HG03095 (cell line): Measurements from ENCODE around the gene TMEM212.
"Not testable (repeated sequence)": the region's sequence is repeated elsewhere in the genome, so short reads cannot be mapped to it uniquely, and the experiment has no call there.

Experiments used
- ATAC-seq: cut with Tn5 transposase; IDR thresholded peaks from one replicate; pipeline ENCODE4 v1.9.1; 2021; ENCODE audit warnings: moderate library complexity; ENCODE audit not compliant: unreplicated experiment

Gene TMEM212

GRCh38 chr3:171812811-171813210 lies 30.3 kb upstream of the TMEM212 start:
- no peak for ATAC-seq

- ATAC-seq, result no peak
These were observed 29.8 kb upstream of the TMEM212 start for GRCh38 chr3:171813278-171813896.

- ATAC-seq, result peak; percentile 37
These were observed 29.2 kb upstream of the TMEM212 start for GRCh38 chr3:171813897-171814460.

DNA sequence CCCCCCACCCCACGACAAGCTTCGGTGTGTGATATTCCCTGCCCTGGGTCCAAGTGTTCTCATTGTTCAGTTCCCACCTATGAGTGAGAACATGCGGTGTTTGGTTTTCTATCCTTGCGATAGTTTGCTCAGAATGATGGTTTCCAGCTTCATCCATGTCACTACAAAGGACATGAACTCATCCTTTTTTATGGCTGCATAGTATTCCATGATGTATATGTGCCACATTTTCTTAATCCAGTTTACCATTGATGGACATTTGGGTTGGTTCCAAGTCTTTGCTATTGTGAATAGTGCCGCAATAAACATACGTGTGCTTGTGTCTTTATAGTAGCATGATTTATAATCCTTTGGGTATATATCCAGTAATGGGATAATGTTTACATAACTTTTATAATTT lies 28.5 kb upstream of the TMEM212 start:
- ATAC-seq, result not testable (repeated sequence)

GRCh38 chr3:171815973-171816595 lies 27.1 kb upstream of the TMEM212 start:
- ATAC-seq, result no peak

DNA sequence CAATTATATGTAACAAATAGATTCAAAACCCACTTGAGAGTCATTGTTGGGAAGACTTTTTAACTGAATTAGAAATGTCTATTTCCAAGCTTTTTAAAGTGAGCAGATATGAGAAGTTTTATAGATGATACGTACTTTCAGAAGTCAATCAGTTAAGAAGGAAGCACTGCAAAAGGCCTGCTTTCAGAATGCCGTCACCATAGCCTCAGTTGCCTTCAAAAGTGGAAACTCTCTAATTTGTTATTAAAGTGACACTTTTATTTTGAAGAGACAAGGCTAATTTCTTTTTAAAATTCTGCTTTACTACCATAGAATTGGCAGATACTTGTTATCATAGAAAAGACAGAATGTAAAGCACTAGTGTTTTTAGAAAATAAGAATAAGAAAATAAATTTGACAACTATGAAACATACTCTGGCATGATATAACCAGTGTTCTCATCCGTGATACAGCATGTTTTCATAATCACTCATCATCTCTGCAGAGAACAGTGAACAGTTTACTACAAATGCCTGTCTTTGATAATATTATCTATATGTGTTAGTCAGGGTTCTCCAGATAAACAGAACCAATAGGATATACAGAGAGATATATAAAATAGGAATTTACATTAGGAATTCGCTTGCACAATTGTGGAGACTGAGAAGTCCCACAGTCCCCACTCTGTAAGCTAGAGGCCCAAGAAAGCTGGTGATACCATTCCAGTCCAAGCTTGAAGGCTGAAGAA lies 25.9 kb upstream of the TMEM212 start:
- ATAC-seq, result no peak

DNA sequence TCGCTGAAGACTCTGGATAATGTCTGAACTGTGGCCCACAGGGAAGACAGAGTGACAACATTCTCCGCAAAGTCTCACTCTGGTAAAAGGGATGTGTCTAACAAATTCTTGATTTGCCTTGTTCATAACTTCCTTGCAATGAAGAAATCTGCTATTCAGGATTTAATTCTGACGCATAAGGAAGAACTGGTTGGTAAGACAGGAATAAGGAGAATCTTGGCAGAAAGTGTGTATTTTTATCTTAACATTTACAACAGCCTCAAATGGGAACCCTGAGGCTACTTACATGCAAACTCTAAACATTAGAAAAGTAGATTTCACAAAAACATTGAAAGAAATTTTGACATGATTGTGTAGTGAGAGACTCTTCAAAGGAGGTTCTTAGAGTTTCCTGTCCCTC lies 22.1 kb upstream of the TMEM212 start:
- no peak for ATAC-seq

DNA sequence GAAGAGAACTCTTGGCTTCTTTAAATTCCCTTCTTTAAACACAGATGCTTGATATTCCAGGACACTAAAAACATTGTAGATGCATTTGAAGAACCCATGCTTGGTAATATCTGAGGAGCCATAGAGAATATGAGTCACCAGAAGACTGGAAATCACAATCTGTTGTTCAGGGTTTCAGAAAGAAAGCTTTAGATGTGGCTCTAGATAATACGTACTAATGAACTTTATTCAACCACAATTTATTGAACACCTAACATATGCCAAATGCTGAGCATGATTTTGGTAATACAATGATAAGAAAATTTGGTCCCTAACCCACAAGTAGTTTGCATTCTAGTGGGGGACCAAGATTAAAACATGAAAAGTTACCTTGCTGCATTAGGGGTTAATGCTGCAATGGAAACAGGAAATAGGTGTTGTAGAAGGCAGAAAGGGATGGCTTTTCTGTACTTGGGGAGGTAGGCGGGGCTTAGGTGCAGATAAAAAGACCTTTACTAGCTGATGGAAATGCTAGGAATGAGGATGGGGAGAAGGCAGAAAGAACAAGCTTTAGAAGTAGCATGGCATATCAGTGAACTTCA lies 21.3 kb upstream of the TMEM212 start:
- no peak for ATAC-seq

DNA sequence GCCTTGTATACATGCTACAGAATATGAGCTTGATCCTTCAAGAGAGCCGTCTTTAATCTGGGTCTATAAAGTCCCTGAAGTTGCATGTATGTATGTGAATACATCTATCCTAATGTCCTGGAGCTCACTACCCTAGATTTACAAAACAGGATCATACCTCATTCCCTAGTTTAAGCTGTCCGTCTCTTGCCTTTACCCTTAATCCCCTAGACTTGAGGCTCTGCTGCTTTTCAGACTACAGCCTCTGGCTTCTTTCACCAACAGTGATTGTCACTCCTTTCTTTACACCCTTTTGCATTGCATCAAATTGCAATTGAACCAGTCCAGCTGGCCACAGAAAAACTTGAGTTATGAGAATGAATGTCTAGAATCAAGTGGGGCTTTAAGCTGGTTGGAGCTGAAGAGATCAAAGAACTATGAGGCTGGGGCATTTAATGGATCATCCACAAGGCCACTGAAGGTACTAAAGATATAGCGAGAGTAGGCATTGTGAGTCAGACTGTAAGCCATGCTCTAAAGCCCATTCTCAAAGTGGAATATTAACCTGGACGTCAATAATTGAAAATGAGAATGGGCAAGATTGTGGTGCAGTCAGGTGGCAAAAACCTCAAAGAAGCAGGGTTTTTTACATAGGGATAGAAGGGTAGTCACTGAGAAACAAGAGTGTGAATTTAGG lies 20.6 kb upstream of the TMEM212 start:
- ATAC-seq, result no peak

DNA sequence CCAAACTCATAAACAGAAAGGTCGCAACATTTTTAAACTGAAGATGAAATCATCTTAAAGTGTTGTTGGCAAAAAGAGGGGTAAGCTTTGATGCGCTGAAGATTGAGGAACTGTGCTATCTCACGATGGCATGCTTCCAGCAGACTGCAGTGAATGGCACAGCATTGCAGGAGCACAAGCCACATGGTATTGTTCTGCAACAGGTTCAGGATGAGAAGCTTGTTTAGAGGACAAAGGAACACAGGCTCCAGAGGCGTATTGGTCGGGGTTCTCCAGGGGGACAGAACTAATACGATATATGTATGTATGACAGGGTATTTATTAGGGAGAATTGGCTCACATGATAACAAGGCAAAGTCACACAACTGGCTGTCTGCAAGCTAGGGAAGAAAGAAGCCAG lies 19.0 kb upstream of the TMEM212 start:
- ATAC-seq, result no peak

DNA sequence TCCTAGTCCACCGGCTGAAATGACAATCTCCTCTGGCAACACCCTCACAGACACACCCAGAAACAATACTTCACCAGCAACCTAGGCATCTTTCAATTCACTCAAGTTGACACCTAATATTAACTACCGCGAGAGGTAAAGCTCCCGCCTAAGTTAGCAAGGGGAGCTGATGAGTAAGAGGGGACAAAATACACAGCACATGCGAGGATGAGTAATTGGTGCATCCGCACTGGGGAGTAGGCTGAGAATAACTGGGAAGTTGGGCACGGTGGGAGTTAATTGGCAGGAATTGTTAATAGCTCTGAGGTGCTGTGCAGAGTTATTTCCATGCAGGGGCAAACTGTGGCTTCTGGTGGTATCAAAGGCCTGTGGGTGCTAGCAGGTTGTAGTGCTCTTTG lies 18.3 kb upstream of the TMEM212 start:
- no peak for ATAC-seq

DNA sequence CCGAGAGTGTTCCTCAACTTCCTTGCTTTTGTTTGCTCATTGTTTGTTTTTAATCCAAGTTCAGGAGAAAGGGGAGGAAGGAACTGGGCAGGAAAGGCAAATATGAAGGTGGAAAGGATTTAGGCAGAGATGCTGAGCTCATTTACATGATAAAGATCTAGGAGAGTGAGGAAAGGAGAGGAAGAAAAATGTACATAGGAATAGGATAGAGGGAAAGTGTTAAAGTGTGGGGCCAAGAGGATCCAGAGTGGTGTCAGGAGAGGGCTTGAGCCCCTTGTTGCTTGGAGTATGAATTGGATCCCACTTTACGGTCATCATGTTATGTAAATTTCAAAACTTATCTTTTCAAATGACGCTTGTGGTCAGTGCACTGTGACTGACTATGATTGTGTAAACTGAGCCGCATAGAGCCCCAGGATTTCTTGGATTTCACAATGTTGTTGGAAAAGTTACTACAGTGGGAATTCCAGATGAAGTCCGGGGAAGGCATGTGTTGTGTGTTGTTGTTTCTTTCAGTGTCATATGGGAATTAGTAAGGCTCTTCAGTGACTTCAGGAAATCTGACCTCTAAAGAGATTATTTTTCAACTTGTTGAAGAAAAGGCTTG lies 17.8 kb upstream of the TMEM212 start:
- no peak for ATAC-seq

GRCh38 chr3:171827385-171827784 lies 15.8 kb upstream of the TMEM212 start:
- no peak for ATAC-seq

- ATAC-seq, result no peak
These were observed 15.2 kb upstream of the TMEM212 start for GRCh38 chr3:171827836-171828458.

- ATAC-seq, result no peak
These were observed 14.0 kb upstream of the TMEM212 start for GRCh38 chr3:171828902-171829770.

- peak; percentile 50 for ATAC-seq
These were observed 13.2 kb upstream of the TMEM212 start for GRCh38 chr3:171829841-171830517.

DNA sequence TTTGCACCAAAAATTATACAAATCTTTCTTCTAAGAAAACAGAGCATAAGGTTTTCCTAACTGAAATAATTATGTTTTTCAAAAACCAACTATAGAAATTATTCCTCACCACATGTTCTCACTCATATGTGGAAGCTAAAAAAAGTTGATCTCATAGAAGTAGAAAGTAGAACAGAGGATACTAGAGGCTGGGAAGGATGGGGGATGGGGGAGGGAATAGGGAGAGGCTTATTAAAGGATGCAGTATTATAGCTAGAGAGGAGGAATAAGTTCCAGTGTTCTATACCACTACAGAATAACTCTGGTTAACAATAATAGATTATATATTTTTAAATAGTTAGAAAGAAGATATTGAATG lies 12.7 kb upstream of the TMEM212 start:
- no peak for ATAC-seq

DNA sequence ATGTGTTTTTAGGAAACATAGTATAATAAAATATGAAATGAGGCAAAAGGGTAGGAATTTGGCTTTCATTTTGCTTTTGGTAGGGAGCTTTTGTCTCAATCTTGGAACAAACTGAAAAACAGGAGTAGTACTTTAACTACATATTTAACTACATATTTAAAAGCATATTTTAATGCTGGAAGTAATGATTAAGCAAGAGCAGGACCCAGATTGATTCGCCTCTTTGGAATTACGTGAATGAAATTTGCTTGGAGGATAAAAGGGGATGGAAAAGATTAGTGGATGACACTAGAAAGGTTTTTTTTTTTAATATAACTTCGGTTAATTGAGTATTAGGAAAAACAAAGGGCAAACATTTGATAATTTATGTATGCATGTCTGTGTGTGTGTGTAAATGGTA lies 11.2 kb upstream of the TMEM212 start:
- no peak for ATAC-seq

- ATAC-seq, result no peak
These were observed 10.2 kb upstream of the TMEM212 start for GRCh38 chr3:171832989-171833388.
